ENCODE measurements around the gene ADGRA1.

DNA sequence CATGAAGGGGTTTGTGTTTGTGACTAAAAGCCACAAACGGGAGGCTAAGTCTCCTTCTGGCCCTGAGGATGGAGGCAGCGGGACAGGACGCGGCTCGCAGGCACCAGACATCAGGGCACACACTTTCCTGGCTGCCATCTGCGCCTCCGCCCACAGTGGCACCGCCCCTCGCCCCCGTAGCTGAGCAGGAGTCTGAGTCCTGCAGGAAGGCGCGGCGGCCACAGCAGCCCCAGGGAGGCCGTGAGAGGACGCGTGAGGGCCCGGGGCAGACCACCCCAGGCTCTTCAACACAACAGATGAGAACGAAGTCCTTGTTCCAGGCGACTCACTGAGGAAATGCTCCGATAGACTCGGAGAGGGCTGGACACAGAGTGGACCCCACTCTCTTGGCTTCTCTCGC is 6.6 kb downstream of the ADGRA1 start:
- TF ChIP-seq, protein P1, sequence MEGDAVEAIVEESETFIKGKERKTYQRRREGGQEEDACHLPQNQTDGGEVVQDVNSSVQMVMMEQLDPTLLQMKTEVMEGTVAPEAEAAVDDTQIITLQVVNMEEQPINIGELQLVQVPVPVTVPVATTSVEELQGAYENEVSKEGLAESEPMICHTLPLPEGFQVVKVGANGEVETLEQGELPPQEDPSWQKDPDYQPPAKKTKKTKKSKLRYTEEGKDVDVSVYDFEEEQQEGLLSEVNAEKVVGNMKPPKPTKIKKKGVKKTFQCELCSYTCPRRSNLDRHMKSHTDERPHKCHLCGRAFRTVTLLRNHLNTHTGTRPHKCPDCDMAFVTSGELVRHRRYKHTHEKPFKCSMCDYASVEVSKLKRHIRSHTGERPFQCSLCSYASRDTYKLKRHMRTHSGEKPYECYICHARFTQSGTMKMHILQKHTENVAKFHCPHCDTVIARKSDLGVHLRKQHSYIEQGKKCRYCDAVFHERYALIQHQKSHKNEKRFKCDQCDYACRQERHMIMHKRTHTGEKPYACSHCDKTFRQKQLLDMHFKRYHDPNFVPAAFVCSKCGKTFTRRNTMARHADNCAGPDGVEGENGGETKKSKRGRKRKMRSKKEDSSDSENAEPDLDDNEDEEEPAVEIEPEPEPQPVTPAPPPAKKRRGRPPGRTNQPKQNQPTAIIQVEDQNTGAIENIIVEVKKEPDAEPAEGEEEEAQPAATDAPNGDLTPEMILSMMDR (IDR thresholded peaks at IDR 0.05; ENCODE audit: insufficient read depth, low read length, poor library complexity, severe bottlenecking) = no peak
- no peak for TF ChIP-seq EZH2phosphoT487 (conservative IDR thresholded peaks at IDR 0.05; ENCODE audit: low read length)
